ENCODE measurements around the gene ACTRT2.

DNA sequence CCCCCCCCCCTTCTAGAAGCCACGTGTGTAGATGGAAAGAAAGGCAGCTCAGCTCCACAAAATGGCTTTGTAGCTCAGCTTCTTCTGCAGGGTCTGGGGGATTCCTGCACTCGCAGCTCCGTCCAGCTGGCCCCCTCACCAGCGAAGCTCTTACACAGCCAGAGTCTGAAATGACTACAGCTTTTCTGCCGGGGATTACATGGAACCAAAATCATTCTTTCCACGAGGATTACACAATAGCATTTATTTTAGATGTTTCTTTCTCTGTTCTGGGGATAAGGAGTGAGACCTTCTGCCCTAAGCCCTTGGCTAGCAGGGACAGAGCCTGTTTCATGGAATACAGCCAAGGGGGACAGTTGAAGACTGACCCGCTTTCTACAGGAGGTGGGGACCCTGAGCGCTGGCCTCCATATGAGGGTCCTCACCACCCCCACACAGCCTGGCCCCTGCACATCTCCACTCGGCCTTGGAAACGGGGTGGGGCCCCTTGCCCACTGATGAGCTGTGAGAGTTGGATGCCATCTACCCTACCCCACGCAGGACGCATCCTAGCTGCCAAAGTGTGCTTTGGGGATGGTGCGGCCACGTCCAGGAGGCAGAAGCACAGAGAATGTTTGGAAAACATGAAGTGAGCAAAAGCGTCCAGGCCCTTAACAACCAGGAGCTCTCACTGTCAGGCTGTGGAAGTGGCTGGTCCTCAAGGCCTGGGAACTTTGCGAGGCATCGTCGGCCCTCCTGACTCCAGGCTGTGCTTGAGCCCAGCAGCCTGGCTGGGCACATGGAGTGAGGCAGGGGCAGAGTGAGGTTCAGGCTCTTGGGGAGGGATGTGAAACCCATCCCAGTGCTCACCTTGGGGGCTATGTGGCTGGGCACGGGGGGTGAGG, 14.5 kb downstream of the ACTRT2 start:
- TF ChIP-seq EZH2phosphoT487 (IDR thresholded peaks at IDR 0.05; ENCODE audit: insufficient read depth, low read depth) = no peak
- TF ChIP-seq EZH2 (IDR thresholded peaks at IDR 0.05; ENCODE audit: insufficient read depth, poor library complexity, severe bottlenecking) = no peak
